ENCODE measurements around the gene CTBP1.

- TF ChIP-seq, protein P1, sequence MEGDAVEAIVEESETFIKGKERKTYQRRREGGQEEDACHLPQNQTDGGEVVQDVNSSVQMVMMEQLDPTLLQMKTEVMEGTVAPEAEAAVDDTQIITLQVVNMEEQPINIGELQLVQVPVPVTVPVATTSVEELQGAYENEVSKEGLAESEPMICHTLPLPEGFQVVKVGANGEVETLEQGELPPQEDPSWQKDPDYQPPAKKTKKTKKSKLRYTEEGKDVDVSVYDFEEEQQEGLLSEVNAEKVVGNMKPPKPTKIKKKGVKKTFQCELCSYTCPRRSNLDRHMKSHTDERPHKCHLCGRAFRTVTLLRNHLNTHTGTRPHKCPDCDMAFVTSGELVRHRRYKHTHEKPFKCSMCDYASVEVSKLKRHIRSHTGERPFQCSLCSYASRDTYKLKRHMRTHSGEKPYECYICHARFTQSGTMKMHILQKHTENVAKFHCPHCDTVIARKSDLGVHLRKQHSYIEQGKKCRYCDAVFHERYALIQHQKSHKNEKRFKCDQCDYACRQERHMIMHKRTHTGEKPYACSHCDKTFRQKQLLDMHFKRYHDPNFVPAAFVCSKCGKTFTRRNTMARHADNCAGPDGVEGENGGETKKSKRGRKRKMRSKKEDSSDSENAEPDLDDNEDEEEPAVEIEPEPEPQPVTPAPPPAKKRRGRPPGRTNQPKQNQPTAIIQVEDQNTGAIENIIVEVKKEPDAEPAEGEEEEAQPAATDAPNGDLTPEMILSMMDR (conservative IDR thresholded peaks at IDR 0.05; ENCODE audit: low read depth, low read length) = no peak
- TF ChIP-seq EZH2 (IDR thresholded peaks at IDR 0.05; ENCODE audit: borderline replicate concordance, low read depth, low read length, poor library complexity, severe bottlenecking) = no peak
These were observed 16.0 kb upstream of the CTBP1 start for GRCh38 chr4:1264942-1265341.

Measured in A673 (cell line).